GM18519 (cell line): Measurements from ENCODE around the gene MRPL11.
A peak's percentile ranks its signal among the peaks of the same experiment; 100 is the strongest.
"Not testable (repeated sequence)": the region's sequence is repeated elsewhere in the genome, so short reads cannot be mapped to it uniquely, and the experiment has no call there.

Experiments used
- ATAC-seq: cut with Tn5 transposase; IDR thresholded peaks from one replicate; pipeline ENCODE4 v1.9.1; 2021; ENCODE audit warnings: mild to moderate bottlenecking, moderate library complexity; ENCODE audit not compliant: unreplicated experiment, low FRiP score

Gene MRPL11

GRCh38 chr11:66467756-66468155 is 29.1 kb upstream of the MRPL11 start:
- no peak for ATAC-seq

- ATAC-seq: peak; percentile 23
These were observed 28.5 kb upstream of the MRPL11 start for GRCh38 chr11:66467034-66467659.

GRCh38 chr11:66466225-66467033 is 27.8 kb upstream of the MRPL11 start, which contains the start of gene PELI3:
Gene PELI3, plus strand, starts transcription at chr11:66466905. Its CDS starts 1,224 bp downstream, at chr11:66468129.
- peak; percentile 50 for ATAC-seq

GRCh38 chr11:66465373-66466224 is 27.0 kb upstream of the MRPL11 start:
- ATAC-seq: no peak

- no peak for ATAC-seq
These were observed 26.3 kb upstream of the MRPL11 start for GRCh38 chr11:66464916-66465315.

- not testable (repeated sequence) for ATAC-seq
These were observed 25.5 kb upstream of the MRPL11 start for GRCh38 chr11:66464116-66464515.

- ATAC-seq: no peak
These were observed 24.3 kb upstream of the MRPL11 start for GRCh38 chr11:66462911-66463310.

- ATAC-seq: no peak
These were observed 23.4 kb upstream of the MRPL11 start for GRCh38 chr11:66462010-66462409.

GRCh38 chr11:66459138-66459778 is 20.6 kb upstream of the MRPL11 start:
- no peak for ATAC-seq

- ATAC-seq: no peak
These were observed 19.2 kb upstream of the MRPL11 start for GRCh38 chr11:66457826-66458225.

GRCh38 chr11:66454828-66455227 is 16.2 kb upstream of the MRPL11 start:
- no peak for ATAC-seq

GRCh38 chr11:66454247-66454646 is 15.6 kb upstream of the MRPL11 start:
- ATAC-seq: no peak

- ATAC-seq: no peak
These were observed 13.0 kb upstream of the MRPL11 start for GRCh38 chr11:66451663-66452062.

GRCh38 chr11:66450560-66450959 is 11.9 kb upstream of the MRPL11 start:
- ATAC-seq: no peak

- no peak for ATAC-seq
These were observed 9.9 kb upstream of the MRPL11 start for GRCh38 chr11:66448523-66448922.

GRCh38 chr11:66447012-66447411 is 8.4 kb upstream of the MRPL11 start:
- ATAC-seq: no peak

GRCh38 chr11:66443602-66444001 is 5.0 kb upstream of the MRPL11 start:
- no peak for ATAC-seq

- ATAC-seq: not testable (repeated sequence)
These were observed 2.3 kb upstream of the MRPL11 start for GRCh38 chr11:66440940-66441282.

- not testable (repeated sequence) for ATAC-seq
These were observed 1.7 kb upstream of the MRPL11 start for GRCh38 chr11:66440101-66440939.
